ENCODE results near the gene TNIP2. TPM values are rescaled to one million over a fixed set of nuclear protein-coding genes. Genes with fewer than 3 reads are reported as not detected.

TNIP2 gene
- total RNA-seq, 1 donor from 2014 or later, result 76.8 TPM

DNA sequence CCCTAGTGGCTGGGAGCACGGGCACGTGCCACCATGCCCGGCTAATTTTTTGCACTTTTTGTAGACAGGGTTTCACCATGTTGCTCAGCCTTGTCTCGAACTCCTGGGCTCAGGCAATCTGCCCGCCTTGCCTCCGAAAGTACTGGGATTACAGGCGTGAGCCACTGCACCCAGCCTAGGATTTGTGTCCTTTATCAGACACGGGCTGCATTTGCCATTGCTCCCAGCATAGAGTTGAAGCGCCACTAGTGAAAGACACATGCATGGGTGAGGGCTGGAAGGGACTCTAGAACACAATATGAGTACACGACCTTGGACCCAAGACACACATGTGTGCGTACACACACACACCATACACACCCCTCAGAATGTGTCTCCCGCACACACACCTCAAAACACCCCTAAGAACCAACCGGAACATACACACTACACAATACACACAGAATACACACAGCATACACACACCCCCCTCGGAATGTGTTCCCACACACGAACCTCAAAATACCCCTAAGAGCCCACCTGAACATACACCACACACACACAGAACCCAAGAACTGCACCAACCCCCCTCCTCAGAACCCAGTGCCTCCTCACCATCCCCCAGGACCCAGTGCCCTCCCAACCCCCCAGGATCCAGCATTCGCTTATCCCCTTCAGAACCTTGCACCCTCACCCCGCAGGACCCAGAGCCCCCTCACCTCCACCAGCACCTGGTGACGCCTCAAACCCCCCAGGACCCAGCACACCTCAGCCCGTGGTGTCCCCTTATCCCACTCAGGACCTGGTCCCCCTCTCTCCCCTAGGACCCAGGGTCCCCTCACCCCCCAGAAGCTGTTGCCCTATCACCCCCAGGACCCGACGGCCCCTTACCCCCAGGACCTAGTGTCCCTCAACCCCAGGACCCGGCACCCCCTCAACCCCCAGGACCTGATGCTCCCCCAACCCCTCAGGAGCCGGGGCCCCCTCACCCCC is 1.0 kb downstream of the TNIP2 start:
- TF ChIP-seq, protein P1, sequence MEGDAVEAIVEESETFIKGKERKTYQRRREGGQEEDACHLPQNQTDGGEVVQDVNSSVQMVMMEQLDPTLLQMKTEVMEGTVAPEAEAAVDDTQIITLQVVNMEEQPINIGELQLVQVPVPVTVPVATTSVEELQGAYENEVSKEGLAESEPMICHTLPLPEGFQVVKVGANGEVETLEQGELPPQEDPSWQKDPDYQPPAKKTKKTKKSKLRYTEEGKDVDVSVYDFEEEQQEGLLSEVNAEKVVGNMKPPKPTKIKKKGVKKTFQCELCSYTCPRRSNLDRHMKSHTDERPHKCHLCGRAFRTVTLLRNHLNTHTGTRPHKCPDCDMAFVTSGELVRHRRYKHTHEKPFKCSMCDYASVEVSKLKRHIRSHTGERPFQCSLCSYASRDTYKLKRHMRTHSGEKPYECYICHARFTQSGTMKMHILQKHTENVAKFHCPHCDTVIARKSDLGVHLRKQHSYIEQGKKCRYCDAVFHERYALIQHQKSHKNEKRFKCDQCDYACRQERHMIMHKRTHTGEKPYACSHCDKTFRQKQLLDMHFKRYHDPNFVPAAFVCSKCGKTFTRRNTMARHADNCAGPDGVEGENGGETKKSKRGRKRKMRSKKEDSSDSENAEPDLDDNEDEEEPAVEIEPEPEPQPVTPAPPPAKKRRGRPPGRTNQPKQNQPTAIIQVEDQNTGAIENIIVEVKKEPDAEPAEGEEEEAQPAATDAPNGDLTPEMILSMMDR (IDR thresholded peaks at IDR 0.05; ENCODE audit: insufficient read depth, low read length, poor library complexity, severe bottlenecking), result no peak
- H3K4me3 ChIP-seq (ENCODE audit: low read depth, low read length), result peak overlapping the region; percentile 83
- no peaks in the 10 kb centered on the region for H3K36me3 ChIP-seq (ENCODE audit: control insufficient read depth, insufficient read depth, low read length)
- no peaks in the 10 kb centered on the region for H3K27me3 ChIP-seq (ENCODE audit: control insufficient read depth, insufficient read depth, low read length)
- no peak for DNase-seq (ENCODE audit: low read depth)

DNA sequence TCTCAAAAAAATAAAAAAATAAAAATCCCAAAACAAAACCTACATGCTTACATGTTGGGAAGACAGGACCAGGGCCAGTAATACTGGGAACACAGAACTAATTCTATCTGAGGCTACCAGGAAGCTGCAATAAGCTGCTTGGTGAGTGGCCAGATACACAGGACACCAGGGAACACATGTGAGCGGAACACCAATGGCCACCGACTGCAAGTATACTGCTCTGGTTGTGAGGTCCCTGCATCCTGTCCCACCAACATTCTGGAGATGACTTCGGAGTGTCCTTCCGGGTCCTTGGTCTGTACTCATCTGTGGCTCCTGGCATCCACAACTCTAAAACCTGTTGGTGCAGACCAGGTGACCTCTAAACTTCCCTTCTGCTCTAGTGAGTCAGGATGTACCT is 2.7 kb downstream of the TNIP2 start:
- no peaks in the 10 kb centered on the region for H3K27me3 ChIP-seq (ENCODE audit: control insufficient read depth, insufficient read depth, low read length)
- H3K36me3 ChIP-seq (ENCODE audit: control insufficient read depth, insufficient read depth, low read length), result no peaks in the 10 kb centered on the region
- TF ChIP-seq, protein P1 (IDR thresholded peaks at IDR 0.05; ENCODE audit: insufficient read depth, low read length, poor library complexity, severe bottlenecking), result no peak
- DNase-seq (ENCODE audit: low read depth), result no peak
- H3K4me3 ChIP-seq (ENCODE audit: low read depth, low read length), result no peak overlapping the region

DNA sequence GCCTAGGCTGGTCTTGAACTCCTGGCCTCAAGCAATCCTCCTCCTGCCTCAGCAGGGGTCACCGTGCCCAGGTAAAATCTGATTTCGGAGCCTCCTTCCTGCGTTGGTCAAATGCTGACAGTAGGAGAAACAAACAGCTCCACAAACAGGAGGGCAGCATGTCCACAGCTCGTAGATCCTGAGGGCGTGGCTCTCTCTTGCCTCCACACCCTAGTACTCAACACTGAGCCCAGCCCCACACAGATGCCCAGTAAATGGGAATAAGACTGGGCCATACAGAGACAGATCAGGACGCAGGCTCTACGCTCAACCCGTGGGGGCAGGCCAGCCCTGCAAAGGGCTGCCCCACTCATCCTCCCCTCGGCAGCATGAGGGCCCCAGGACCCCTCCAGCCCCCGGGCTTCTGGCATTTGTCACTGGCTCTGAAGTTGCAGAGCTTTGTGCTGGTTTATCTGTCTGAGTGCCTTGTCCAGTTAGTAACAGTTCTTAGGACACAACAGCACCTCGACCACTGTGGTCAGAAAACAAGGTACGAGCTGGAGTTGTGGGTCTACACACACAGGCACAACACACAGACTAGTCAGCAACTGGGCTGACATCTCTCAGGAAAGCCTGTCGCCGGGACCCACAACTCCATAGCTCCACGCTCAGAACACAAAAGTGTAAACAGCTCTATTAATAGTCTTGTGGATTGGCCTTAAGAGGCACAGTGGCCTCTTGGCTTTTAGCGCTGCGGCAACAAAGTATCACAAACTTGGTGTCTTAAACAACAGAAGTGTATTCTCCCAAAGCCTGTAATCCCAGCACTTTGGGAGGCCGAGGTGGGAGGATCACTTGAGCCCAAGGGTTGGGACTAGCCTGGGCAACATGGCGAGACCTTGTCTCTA is 5.2 kb downstream of the TNIP2 start:
- H3K4me3 ChIP-seq (ENCODE audit: low read depth, low read length), result no peak overlapping the region
- TF ChIP-seq, protein P1 (IDR thresholded peaks at IDR 0.05; ENCODE audit: insufficient read depth, low read length, poor library complexity, severe bottlenecking), result no peak
- H3K27me3 ChIP-seq (ENCODE audit: control insufficient read depth, insufficient read depth, low read length), result no peaks in the 10 kb centered on the region
- DNase-seq (ENCODE audit: low read depth), result no peak
- no peaks in the 10 kb centered on the region for H3K36me3 ChIP-seq (ENCODE audit: control insufficient read depth, insufficient read depth, low read length)

DNA sequence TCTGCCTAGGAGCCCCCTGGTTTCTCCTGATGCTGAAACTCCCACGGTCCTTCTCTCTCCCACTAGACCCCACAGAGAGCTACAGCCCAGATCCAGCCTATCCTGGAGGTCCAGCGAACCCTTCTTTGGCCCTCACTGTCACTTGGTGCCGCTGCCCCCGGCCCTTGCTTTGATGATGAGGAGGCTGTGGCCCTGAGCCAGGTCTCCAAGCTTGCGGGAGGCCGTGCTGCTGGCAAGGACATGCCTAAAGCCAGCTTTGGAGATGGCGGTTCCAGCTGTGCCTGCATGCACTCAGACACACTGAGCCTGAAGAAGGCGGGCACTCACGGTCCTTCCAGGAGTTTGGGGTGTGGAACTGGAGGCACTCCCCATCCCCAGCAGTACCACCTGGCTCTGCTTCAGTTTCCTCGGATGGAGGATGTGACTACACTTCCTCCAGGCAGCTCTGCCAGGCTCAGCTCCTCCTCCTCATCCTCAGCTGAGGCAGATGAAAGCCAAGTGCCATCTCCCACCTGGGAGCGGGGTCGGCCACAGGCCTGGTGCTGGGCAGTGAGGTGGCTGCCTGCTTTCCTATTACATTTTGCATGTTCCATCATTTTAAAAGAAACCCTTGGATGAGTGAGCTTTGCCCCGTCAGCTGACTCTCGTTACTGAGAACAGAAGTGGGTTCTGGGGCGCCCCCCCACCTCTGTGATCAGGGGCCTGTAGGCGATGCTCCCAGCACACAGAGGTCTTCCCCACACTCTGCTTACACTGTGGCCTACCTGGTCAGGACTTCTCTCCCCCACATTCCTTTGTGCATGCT is 9.0 kb downstream of the TNIP2 start:
- no peak overlapping the region for H3K4me3 ChIP-seq (ENCODE audit: low read depth, low read length)
- H3K36me3 ChIP-seq (ENCODE audit: control insufficient read depth, insufficient read depth, low read length), result peaks cover 2% of the 10 kb centered on the region
- no peak for DNase-seq (ENCODE audit: low read depth)
- no peaks in the 10 kb centered on the region for H3K27me3 ChIP-seq (ENCODE audit: control insufficient read depth, insufficient read depth, low read length)
- TF ChIP-seq, protein P1 (IDR thresholded peaks at IDR 0.05; ENCODE audit: insufficient read depth, low read length, poor library complexity, severe bottlenecking), result no peak

DNA sequence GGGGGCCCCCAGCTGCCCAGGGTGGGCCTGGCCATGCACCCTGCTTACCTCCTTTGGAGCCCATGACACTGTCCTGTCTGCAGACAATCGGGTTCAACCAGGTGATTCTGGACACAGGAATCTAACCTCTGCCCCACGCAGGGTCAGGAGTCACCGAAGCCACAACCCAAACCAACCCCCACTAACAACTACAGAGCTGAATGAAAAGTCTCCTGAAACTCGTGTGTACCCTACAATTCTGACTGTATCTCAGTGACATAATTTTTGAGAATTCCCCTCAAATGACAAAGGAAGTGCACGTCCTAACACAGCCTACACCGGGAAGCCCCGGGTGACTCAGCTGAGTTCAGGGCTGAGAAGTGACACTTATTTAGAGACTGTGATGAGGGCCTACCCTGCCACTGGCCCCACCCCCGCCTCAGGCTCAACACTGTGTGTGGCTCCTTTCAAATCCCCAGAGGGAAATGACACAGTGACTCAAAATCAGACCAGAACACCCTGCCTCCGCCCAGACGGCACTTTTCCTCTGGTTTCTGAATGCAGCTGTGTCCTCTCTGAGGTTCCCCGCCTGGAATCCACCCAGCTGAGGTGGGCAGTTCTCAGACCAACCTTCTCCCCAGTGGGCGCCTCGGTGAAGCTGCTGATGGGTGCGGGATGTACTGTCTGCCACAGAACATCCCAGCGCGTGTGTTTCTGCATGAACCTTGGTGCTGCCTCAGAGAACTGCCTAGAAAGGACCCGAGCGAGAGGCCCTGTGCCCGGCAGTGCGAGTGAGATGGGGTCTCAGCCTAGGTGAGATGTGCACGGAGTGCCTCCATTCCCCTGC is 9.9 kb downstream of the TNIP2 start:
- H3K4me3 ChIP-seq (ENCODE audit: low read depth, low read length), result no peak overlapping the region
- peaks cover 2% of the 10 kb centered on the region for H3K36me3 ChIP-seq (ENCODE audit: control insufficient read depth, insufficient read depth, low read length)
- H3K27me3 ChIP-seq (ENCODE audit: control insufficient read depth, insufficient read depth, low read length), result no peaks in the 10 kb centered on the region
- TF ChIP-seq, protein P1 (IDR thresholded peaks at IDR 0.05; ENCODE audit: insufficient read depth, low read length, poor library complexity, severe bottlenecking), result no peak
- peak; percentile 55 for DNase-seq (ENCODE audit: low read depth)
